HCT116 (cell line): ENCODE results near the gene FASN. TPM values are rescaled to one million over a fixed set of nuclear protein-coding genes. Genes with fewer than 3 reads are reported as not detected.

ENCODE experiments used
- ATAC-seq: fragments of 200-7000 bp; cut with Tn5 transposase; 2 replicates; pipeline ENCODE4 v1.9.1; 2020; ENCODE audit warnings: mild to moderate bottlenecking, moderate library complexity
- BruUV-seq: library from RNA; stranded (reverse); fragments of 400-500 nt; replicated peaks from 2 replicates; lab custom pipeline; 2021; lab: Mats Ljungman, UMichigan
- CTCF ChIA-PET: fragments of 300-600 bp; sonication (Branson Sonifier 250); formaldehyde crosslinking; loops from one replicate; lab custom pipeline; 2021; ENCODE audit warnings: antibody characterized with exemption; lab: Charles Lee
- POLR2A ChIA-PET: fragments of 300-600, 350-600 bp; sonication (Branson Sonifier 250); formaldehyde crosslinking; loops from one replicate; lab custom pipeline; 2021; ENCODE audit warnings: antibody characterized with exemption; lab: Charles Lee
- RAD21 ChIA-PET, 2 experiments: fragments of 300-600 bp; sonication (Branson Sonifier 250); formaldehyde crosslinking; loops; one replicate each; lab custom pipeline; 2023; ENCODE audit warnings: low total read pairs in 2 of 2; ENCODE audit not compliant: uncharacterized antibody in 2 of 2, unreplicated experiment in 2 of 2, low non-redundant PET in 1 of 2; lab: Charles Lee
- DNase-seq: peaks from one replicate; pipeline ENCODE4 v3.0.0-alpha.2; 2010; ENCODE audit warnings: low read depth, low spot score
- H2AFZ ChIP-seq: fragments of 200-600 bp; shearing (Covaris generic), sonication (generic); 2 replicates; pipeline ENCODE4 v1.6.1; 2017; ENCODE audit warnings: low read depth, mixed run types, mixed read lengths, antibody characterized with exemption, low read length; ENCODE audit not compliant: poor library complexity, severe bottlenecking
- H3K27ac ChIP-seq: 2 replicates; pipeline ENCODE4 v1.5.1; 2012; ENCODE audit warnings: low read depth, low read length
- H3K27me3 ChIP-seq: fragments of 200-600 bp; sonication (generic); 2 replicates; pipeline ENCODE4 v1.6.1; 2016; ENCODE audit warnings: mixed run types, low read length, mixed read lengths; ENCODE audit not compliant: insufficient read depth
- H3K36me3 ChIP-seq, 2 experiments: fragments of 200-500 bp in 1 of 2; fragments of 200-600 bp in 1 of 2; sonication (Bioruptor generic) in 1 of 2; sonication (generic) in 1 of 2; 2 replicates each; pipeline versions ENCODE4 v1.5.1 to v1.6.1; 2014 to 2016; ENCODE audit warnings: low read length in 2 of 2, inconsistent platforms in 1 of 2, mixed read lengths in 1 of 2, mixed run types in 1 of 2; ENCODE audit not compliant: insufficient read depth in 2 of 2, control insufficient read depth in 1 of 2
- H3K4me1 ChIP-seq, 2 experiments: fragments of 200-600 bp in 1 of 2; sonication (generic) in 1 of 2; 2 replicates each; pipeline versions ENCODE4 v1.5.1 to v1.6.1; 2012 to 2017; ENCODE audit warnings: low read length in 2 of 2, inconsistent platforms in 1 of 2, mild to moderate bottlenecking in 1 of 2, mixed read lengths in 1 of 2, mixed run types in 1 of 2, moderate library complexity in 1 of 2; ENCODE audit not compliant: insufficient read depth in 2 of 2, control insufficient read depth in 1 of 2
- H3K4me2 ChIP-seq: fragments of 200-600 bp; sonication (generic); 2 replicates; pipeline ENCODE4 v1.6.1; 2017; ENCODE audit warnings: mixed run types, low read length, mixed read lengths
- H3K4me3 ChIP-seq, 2 experiments: fragments of 200-600 bp in 1 of 2; sonication (generic) in 1 of 2; replicated peaks in 1 of 2; 2 replicates each; pipeline ENCODE4 v1.5.1; 2011 to 2016; ENCODE audit warnings: low read length in 2 of 2, control low read depth in 1 of 2, low read depth in 1 of 2, mild to moderate bottlenecking in 1 of 2, mixed read lengths in 1 of 2, mixed run types in 1 of 2
- H3K79me2 ChIP-seq: fragments of 200-600 bp; sonication (generic); 2 replicates; pipeline ENCODE4 v1.6.1; 2017; ENCODE audit warnings: mild to moderate bottlenecking, mixed run types, low read length, moderate library complexity, mixed read lengths; ENCODE audit not compliant: insufficient read depth
- H3K9ac ChIP-seq: fragments of 200-600 bp; sonication (generic); 2 replicates; pipeline ENCODE4 v1.6.1; 2016; ENCODE audit warnings: low read length, mixed read lengths
- H3K9me2 ChIP-seq: fragments of 200-600 bp; sonication (generic), shearing (Covaris generic); 2 replicates; pipeline ENCODE4 v1.6.1; 2017; ENCODE audit warnings: mixed run types, mild to moderate bottlenecking, moderate library complexity; ENCODE audit not compliant: insufficient read depth
- H3K9me3 ChIP-seq, 2 experiments: fragments of 200-500 bp in 1 of 2; fragments of 200-600 bp in 1 of 2; sonication (Bioruptor generic) in 1 of 2; sonication (generic) in 1 of 2; 2 replicates each; pipeline ENCODE4 v1.6.1; 2014 to 2017; ENCODE audit warnings: low read length in 2 of 2, mixed read lengths in 2 of 2, inconsistent platforms in 1 of 2, low read depth in 1 of 2, mild to moderate bottlenecking in 1 of 2, mixed run types in 1 of 2, moderate library complexity in 1 of 2; ENCODE audit not compliant: control insufficient read depth in 1 of 2, insufficient read depth in 1 of 2
- H4K20me1 ChIP-seq: fragments of 200-600 bp; sonication (generic), shearing (Covaris generic); 2 replicates; pipeline ENCODE4 v1.6.1; 2017; ENCODE audit warnings: mixed run types, mild to moderate bottlenecking, moderate library complexity; ENCODE audit not compliant: insufficient read depth
- CBX3 ChIP-seq: IDR thresholded peaks from 2 replicates; pipeline ENCODE4 v1.6.1; 2012; ENCODE audit warnings: low read depth
- FOSL1 ChIP-seq: IDR thresholded peaks from 2 replicates; pipeline ENCODE4 v1.6.1; 2012; ENCODE audit warnings: low read depth
- POLR2A ChIP-seq: IDR thresholded peaks from 2 replicates; pipeline ENCODE4 v1.7.0; 2011; ENCODE audit warnings: borderline replicate concordance; ENCODE audit not compliant: insufficient read depth, insufficient read length; ENCODE audit errors: extremely low read depth
- SP1 ChIP-seq: IDR thresholded peaks from 2 replicates; pipeline ENCODE4 v1.6.1; 2012; ENCODE audit warnings: low read depth
- ZFX ChIP-seq: fragments of 450-650 bp; IDR thresholded peaks from 2 replicates; pipeline ENCODE4 v1.6.1; 2017
- ZNF274 ChIP-seq: fragments of 200-500 bp; sonication (Bioruptor generic); IDR thresholded peaks from 2 replicates; pipeline ENCODE4 v1.6.1; 2014; ENCODE audit warnings: mild to moderate bottlenecking, low read depth, low read length, inconsistent platforms
- intact Hi-C: fragments of 100-400 bp; cut with micrococcal nuclease; formaldehyde crosslinking; loops from 2 replicates; pipeline ENCODE4 v1.10.0; 2022
- total RNA-seq: library from RNA; stranded (reverse); gene quantifications from one replicate; pipeline ENCODE4 v1.2.1, GENCODE V29; 2021; ENCODE audit not compliant: unreplicated experiment
- TF ChIP-seq, protein P1 (sequence below): IDR thresholded peaks from 2 replicates; pipeline ENCODE4 v1.6.1; 2012; ENCODE audit warnings: low read depth
- TF ChIP-seq, protein P2 (sequence below): IDR thresholded peaks from 2 replicates; pipeline ENCODE4 v1.6.1; 2012
- TF ChIP-seq, protein P3 (sequence below): IDR thresholded peaks from 2 replicates; pipeline ENCODE4 v1.6.1; 2012
- TF ChIP-seq, protein P4 (sequence below): IDR thresholded peaks from 2 replicates; pipeline ENCODE4 v1.6.1; 2011; ENCODE audit warnings: mild to moderate bottlenecking, low read length, moderate library complexity; ENCODE audit not compliant: insufficient replicate concordance; ENCODE audit errors: extremely low read depth
- TF ChIP-seq, protein P5 (sequence below), 3 experiments: fragments of 200-600 bp in 1 of 3; sonication (generic) in 1 of 3; IDR thresholded peaks in 2 of 3; conservative IDR thresholded peaks in 1 of 3; 2 replicates each; pipeline ENCODE4 v1.5.1; 2012 to 2017; ENCODE audit warnings: low read depth in 2 of 3, low read length in 2 of 3, antibody characterized with exemption in 1 of 3, borderline replicate concordance in 1 of 3, control low read depth in 1 of 3, mild to moderate bottlenecking in 1 of 3, mixed read lengths in 1 of 3, mixed run types in 1 of 3, moderate library complexity in 1 of 3; ENCODE audit not compliant: insufficient read depth in 1 of 3

FASN gene
- total RNA-seq, 1 experiment from 2014 or later = 754 TPM

DNA sequence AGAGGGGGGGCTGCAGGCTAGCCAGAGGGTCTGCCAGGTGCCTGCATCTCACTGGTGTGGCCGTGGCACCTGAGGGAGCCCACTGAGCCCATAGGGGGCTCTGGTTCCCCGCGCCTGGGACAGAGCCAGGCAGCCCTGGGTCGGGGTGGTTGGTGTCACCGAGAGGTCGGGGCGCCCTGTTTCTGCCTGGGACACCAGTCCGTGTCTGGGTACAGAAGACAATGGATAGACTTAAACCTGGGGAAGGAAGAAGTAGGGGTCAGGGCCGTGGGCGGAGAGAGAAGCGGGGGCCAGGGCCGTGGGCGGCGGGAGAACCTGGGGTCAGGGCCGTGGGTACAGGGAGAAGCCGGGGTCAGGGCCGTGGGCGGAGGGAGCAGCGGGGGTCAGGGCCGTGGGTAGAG is 49.5 kb downstream of the FASN start (continued):
- TF ChIP-seq, protein P1, sequence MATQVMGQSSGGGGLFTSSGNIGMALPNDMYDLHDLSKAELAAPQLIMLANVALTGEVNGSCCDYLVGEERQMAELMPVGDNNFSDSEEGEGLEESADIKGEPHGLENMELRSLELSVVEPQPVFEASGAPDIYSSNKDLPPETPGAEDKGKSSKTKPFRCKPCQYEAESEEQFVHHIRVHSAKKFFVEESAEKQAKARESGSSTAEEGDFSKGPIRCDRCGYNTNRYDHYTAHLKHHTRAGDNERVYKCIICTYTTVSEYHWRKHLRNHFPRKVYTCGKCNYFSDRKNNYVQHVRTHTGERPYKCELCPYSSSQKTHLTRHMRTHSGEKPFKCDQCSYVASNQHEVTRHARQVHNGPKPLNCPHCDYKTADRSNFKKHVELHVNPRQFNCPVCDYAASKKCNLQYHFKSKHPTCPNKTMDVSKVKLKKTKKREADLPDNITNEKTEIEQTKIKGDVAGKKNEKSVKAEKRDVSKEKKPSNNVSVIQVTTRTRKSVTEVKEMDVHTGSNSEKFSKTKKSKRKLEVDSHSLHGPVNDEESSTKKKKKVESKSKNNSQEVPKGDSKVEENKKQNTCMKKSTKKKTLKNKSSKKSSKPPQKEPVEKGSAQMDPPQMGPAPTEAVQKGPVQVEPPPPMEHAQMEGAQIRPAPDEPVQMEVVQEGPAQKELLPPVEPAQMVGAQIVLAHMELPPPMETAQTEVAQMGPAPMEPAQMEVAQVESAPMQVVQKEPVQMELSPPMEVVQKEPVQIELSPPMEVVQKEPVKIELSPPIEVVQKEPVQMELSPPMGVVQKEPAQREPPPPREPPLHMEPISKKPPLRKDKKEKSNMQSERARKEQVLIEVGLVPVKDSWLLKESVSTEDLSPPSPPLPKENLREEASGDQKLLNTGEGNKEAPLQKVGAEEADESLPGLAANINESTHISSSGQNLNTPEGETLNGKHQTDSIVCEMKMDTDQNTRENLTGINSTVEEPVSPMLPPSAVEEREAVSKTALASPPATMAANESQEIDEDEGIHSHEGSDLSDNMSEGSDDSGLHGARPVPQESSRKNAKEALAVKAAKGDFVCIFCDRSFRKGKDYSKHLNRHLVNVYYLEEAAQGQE = no peak
- TF ChIP-seq, all 23 proteins: peak for 0

DNA sequence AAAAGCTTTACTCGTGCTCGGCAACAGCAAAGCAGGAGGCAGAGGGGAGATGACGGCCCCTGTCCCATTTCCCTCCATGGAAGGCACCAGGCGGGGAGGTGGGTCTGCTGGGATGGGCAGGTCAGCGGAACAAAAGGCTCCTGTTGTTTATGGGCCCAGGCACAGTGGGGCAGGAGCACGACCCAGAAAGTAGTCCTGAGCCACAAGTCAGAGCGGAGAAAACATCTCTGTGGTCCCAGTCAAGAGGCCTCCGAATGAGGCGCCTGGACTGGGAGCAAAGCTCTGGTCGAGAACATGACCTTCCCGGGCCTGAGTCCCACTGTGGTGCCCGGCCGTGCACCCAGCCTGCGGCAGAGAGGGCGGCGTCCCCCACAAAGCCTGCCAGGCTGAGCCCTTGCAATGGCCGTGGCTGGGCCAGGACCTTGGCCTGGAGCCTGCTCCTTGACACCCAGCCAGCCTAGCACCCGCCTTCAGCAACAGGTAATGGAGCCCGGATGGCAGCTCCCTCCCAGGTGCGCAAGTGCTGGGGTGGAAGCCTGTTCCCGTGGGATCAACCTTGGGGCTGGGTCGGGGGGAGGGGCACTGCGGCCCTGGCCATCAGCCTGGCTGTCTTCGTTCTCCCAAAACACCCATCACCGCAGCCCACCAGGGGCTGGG is 50.0 kb downstream of the FASN start:
- Histone ChIP-seq H3K27me3 (no peaks in the 10 kb centered on the region), H3K4me1 (peaks cover 8 to 15% of the 10 kb centered on the region in 2 experiments; a peak in 3 of 4 replicates), H3K27ac (no peak overlapping the region; the same call in 1 of the 2 replicates), H3K9me2 (no peaks in the 10 kb centered on the region), H2AFZ (no peak overlapping the region), H3K36me3 (peaks cover 7 to 19% of the 10 kb centered on the region in 2 experiments; a peak in 2 of 4 replicates), H3K9me3 (no peaks in the 10 kb centered on the region), H3K9ac (no peak overlapping the region), H3K4me2 (no peak overlapping the region), H4K20me1 (no peaks in the 10 kb centered on the region), H3K79me2 (peaks cover 25% of the 10 kb centered on the region)
- intact Hi-C loops = no loop called here
- POLR2A ChIA-PET = no interaction called here
- RAD21 ChIA-PET = interaction anchor here in 1 of 2 experiments (0.7 kb wide), 1 partner anchor 28 kb away, joined by 3 read pairs; no protein-coding TSS in a partner anchor
- ATAC-seq = no peak
- TF ChIP-seq, protein P2, sequence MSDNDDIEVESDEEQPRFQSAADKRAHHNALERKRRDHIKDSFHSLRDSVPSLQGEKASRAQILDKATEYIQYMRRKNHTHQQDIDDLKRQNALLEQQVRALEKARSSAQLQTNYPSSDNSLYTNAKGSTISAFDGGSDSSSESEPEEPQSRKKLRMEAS = no peak
- TF ChIP-seq FOSL1 (no peak), POLR2A (no peak), SP1 (no peak), ZFX (no peak), CBX3 (no peak), ZNF274 (no peak)
- TF ChIP-seq, protein P3, sequence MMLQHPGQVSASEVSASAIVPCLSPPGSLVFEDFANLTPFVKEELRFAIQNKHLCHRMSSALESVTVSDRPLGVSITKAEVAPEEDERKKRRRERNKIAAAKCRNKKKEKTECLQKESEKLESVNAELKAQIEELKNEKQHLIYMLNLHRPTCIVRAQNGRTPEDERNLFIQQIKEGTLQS = no peak
- TF ChIP-seq, protein P4, sequence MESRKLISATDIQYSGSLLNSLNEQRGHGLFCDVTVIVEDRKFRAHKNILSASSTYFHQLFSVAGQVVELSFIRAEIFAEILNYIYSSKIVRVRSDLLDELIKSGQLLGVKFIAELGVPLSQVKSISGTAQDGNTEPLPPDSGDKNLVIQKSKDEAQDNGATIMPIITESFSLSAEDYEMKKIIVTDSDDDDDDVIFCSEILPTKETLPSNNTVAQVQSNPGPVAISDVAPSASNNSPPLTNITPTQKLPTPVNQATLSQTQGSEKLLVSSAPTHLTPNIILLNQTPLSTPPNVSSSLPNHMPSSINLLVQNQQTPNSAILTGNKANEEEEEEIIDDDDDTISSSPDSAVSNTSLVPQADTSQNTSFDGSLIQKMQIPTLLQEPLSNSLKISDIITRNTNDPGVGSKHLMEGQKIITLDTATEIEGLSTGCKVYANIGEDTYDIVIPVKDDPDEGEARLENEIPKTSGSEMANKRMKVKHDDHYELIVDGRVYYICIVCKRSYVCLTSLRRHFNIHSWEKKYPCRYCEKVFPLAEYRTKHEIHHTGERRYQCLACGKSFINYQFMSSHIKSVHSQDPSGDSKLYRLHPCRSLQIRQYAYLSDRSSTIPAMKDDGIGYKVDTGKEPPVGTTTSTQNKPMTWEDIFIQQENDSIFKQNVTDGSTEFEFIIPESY = no peak
- TF ChIP-seq, protein P5, sequence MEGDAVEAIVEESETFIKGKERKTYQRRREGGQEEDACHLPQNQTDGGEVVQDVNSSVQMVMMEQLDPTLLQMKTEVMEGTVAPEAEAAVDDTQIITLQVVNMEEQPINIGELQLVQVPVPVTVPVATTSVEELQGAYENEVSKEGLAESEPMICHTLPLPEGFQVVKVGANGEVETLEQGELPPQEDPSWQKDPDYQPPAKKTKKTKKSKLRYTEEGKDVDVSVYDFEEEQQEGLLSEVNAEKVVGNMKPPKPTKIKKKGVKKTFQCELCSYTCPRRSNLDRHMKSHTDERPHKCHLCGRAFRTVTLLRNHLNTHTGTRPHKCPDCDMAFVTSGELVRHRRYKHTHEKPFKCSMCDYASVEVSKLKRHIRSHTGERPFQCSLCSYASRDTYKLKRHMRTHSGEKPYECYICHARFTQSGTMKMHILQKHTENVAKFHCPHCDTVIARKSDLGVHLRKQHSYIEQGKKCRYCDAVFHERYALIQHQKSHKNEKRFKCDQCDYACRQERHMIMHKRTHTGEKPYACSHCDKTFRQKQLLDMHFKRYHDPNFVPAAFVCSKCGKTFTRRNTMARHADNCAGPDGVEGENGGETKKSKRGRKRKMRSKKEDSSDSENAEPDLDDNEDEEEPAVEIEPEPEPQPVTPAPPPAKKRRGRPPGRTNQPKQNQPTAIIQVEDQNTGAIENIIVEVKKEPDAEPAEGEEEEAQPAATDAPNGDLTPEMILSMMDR (IDR thresholded peaks at IDR 0.05 in 2 of 3, conservative IDR thresholded peaks at IDR 0.05 in 1 of 3; ENCODE audit: borderline replicate concordance in 1 of 3, insufficient read depth in 1 of 3, low read depth in 2 of 3, low read length in 2 of 3) = no peak
- TF ChIP-seq, all 23 proteins: peak for 0
- CTCF ChIA-PET = no interaction called here
- BruUV-seq = TSS peak; percentile 22
- no peak overlapping the region for H3K4me3 ChIP-seq
- no peak for DNase-seq
